K562 (cell line): Measurements from ENCODE around the gene PIGB. TPM values are rescaled to one million over a fixed set of nuclear protein-coding genes. Genes with fewer than 3 reads are reported as not detected.
A peak's percentile ranks its signal among the peaks of the same experiment; 100 is the strongest.

Source experiments
- ADNP ChIP-seq: fragments of 200-800 bp; sonication (Bioruptor generic); IDR thresholded peaks from 2 replicates; pipeline ENCODE4 v1.6.1; 2016; ENCODE audit warnings: missing genetic modification characterization, missing compliant biosample characterization
- ARHGAP35 ChIP-seq: fragments of 450-650 bp; IDR thresholded peaks from 2 replicates; pipeline ENCODE4 v1.6.1; 2018; ENCODE audit not compliant: partially characterized antibody
- CHD4 ChIP-seq: fragments of 200-600 bp; sonication (generic); IDR thresholded peaks from 3 replicates; pipeline ENCODE4 v1.6.1; 2012; ENCODE audit warnings: low read depth, mild to moderate bottlenecking, mixed read lengths, low read length, inconsistent platforms; ENCODE audit not compliant: insufficient read depth, insufficient replicate concordance, poor library complexity, severe bottlenecking
- CTCFL ChIP-seq: IDR thresholded peaks from 2 replicates; pipeline ENCODE4 v1.6.1; 2011; ENCODE audit warnings: borderline replicate concordance, low read depth, mild to moderate bottlenecking, moderate library complexity, low read length; ENCODE audit not compliant: insufficient read depth, poor library complexity, severe bottlenecking
- HNRNPH1 ChIP-seq: fragments of 200-400 bp; formaldehyde crosslinking; optimal IDR thresholded peaks from 2 replicates; pipeline ENCODE3; 2017; ENCODE audit warnings: low read depth, mild to moderate bottlenecking, low read length, moderate library complexity
- ILF3 ChIP-seq: fragments of 450-650 bp; IDR thresholded peaks from 2 replicates; pipeline ENCODE4 v1.6.1; 2018; ENCODE audit warnings: antibody characterized with exemption, mild to moderate bottlenecking, moderate library complexity, borderline replicate concordance
- NEUROD1 ChIP-seq: fragments of 150-350 bp; IDR thresholded peaks from 2 replicates; pipeline ENCODE4 v1.6.1; 2014; ENCODE audit warnings: borderline replicate concordance, low read length, low read depth; ENCODE audit not compliant: partially characterized antibody
- NFXL1 ChIP-seq: fragments of 450-650 bp; formaldehyde crosslinking; IDR thresholded peaks from 2 replicates; pipeline ENCODE4 v1.4.0; 2021; ENCODE audit warnings: mild to moderate bottlenecking
- NR0B1 ChIP-seq: fragments of 450-650 bp; IDR thresholded peaks from one replicate; pipeline ENCODE4 v1.6.1; 2018; ENCODE audit warnings: mild to moderate bottlenecking, moderate library complexity; ENCODE audit not compliant: partially characterized antibody
- PHF8 ChIP-seq: fragments of 200-600 bp; sonication (generic); IDR thresholded peaks from 2 replicates; pipeline ENCODE4 v1.6.1; 2012; ENCODE audit warnings: mixed run types, mild to moderate bottlenecking, inconsistent platforms, low read length, moderate library complexity, borderline replicate concordance
- SMAD3 ChIP-seq: fragments of 450-650 bp; formaldehyde crosslinking; conservative IDR thresholded peaks from 2 replicates; pipeline ENCODE4 v1.4.0; 2020; ENCODE audit warnings: mild to moderate bottlenecking
- SMARCE1 ChIP-seq: fragments of 450-650 bp; IDR thresholded peaks from 2 replicates; pipeline ENCODE4 v1.7.1; 2016; ENCODE audit warnings: mild to moderate bottlenecking
- TSC22D4 ChIP-seq: fragments of 450-650 bp; IDR thresholded peaks from 2 replicates; pipeline ENCODE4 v1.6.1; 2016; ENCODE audit warnings: missing genetic modification characterization, missing biosample characterization, control low read depth
- ZC3H4 ChIP-seq: sonication (generic); formaldehyde crosslinking; IDR thresholded peaks from 2 replicates; pipeline ENCODE4 v1.9.0; 2021; ENCODE audit warnings: missing genetic modification reagents, borderline replicate concordance
- ZNF408 ChIP-seq: fragments of 250-450 bp; sonication (Bioruptor Pico); IDR thresholded peaks from 2 replicates; pipeline ENCODE4 v1.4.0; 2020; ENCODE audit warnings: low read depth, mild to moderate bottlenecking, moderate library complexity
- polyA plus RNA-seq, 8 experiments: library from polyadenylated mRNA; depleted of rRNA in 4 of 8; stranded (reverse) in 5 of 8; unstranded in 3 of 8; fragments of >200 nt; fragmentation: Nextera tagmentation in 2 of 8; fragmentation: Illumina TruSeq in 1 of 8; extraction: Ambion mirVana in 2 of 8; extraction: Trizol in 1 of 8; gene quantifications; 2 replicates each; pipeline versions ENCODE4 v1.2.1 to v1.2.3, GENCODE V29; 2011 to 2014; ENCODE audit warnings: inconsistent platforms in 1 of 8, missing spikeins in 1 of 8
- total RNA-seq, 7 experiments: library from RNA; depleted of rRNA in 6 of 7; stranded (reverse); fragments of >200 nt in 6 of 7; fragmentation: Illumina TruSeq in 2 of 7; extraction: Trizol in 2 of 7; gene quantifications; 2 replicates each; pipeline versions ENCODE4 v1.2.1 to v1.2.3, GENCODE V29; 2011 to 2021; ENCODE audit warnings: low replicate concordance in 1 of 7
- TF ChIP-seq, protein P1 (sequence below): sonication (generic); formaldehyde crosslinking; IDR thresholded peaks from 2 replicates; pipeline ENCODE4 v1.8.1; 2023; ENCODE audit warnings: mild to moderate bottlenecking, missing genetic modification reagents
- TF ChIP-seq, protein P2 (sequence below): fragments of 250-450 bp; sonication (Bioruptor Pico); IDR thresholded peaks from 2 replicates; pipeline ENCODE4 v1.8.0; 2022; ENCODE audit warnings: inconsistent platforms, mild to moderate bottlenecking, moderate library complexity, borderline replicate concordance
- TF ChIP-seq, protein P3 (sequence below): fragments of 450-650 bp; IDR thresholded peaks from 2 replicates; pipeline ENCODE4 v1.6.1; 2016; ENCODE audit warnings: low read depth, mild to moderate bottlenecking, moderate library complexity

PIGB gene
- total and polyA plus RNA-seq, 9 of the 15 experiments (the other 6 are each of a cell fraction or from before 2014, with no cell fraction given): 9.9 to 32.3 (median 18.2) TPM

DNA sequence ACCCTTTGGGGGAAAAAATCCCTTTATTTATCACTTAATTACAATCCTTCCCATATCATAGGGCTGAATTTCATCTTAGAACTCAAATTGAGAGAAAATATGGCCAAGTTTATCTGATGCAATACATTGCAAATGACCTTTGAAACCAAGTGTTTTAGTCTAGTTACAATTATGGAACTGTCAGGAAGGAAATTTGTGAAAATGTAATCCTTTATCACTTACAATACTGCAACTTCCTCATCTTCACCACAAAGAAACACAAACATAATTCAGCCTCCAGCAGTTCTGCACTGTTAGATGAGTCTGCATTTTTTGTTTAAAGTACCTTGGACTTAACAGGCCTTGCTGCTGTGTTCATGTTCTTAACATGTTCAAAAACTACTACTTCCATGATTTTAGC, 84.5 kb downstream of the PIGB start (continued):
- no peak for TF ChIP-seq CTCFL
- no peak for TF ChIP-seq ILF3
- TF ChIP-seq, protein P1, sequence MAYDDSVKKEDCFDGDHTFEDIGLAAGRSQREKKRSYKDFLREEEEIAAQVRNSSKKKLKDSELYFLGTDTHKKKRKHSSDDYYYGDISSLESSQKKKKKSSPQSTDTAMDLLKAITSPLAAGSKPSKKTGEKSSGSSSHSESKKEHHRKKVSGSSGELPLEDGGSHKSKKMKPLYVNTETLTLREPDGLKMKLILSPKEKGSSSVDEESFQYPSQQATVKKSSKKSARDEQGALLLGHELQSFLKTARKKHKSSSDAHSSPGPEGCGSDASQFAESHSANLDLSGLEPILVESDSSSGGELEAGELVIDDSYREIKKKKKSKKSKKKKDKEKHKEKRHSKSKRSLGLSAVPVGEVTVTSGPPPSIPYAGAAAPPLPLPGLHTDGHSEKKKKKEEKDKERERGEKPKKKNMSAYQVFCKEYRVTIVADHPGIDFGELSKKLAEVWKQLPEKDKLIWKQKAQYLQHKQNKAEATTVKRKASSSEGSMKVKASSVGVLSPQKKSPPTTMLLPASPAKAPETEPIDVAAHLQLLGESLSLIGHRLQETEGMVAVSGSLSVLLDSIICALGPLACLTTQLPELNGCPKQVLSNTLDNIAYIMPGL: no peak
- no peak for TF ChIP-seq ADNP (tag)
- TF ChIP-seq HNRNPH1: no peak
- TF ChIP-seq SMAD3 (CRISPR knock-in tag): no peak
- TF ChIP-seq NEUROD1: no peak
- no peak for TF ChIP-seq ZNF408 (CRISPR knock-in tag)
- TF ChIP-seq, protein P2, sequence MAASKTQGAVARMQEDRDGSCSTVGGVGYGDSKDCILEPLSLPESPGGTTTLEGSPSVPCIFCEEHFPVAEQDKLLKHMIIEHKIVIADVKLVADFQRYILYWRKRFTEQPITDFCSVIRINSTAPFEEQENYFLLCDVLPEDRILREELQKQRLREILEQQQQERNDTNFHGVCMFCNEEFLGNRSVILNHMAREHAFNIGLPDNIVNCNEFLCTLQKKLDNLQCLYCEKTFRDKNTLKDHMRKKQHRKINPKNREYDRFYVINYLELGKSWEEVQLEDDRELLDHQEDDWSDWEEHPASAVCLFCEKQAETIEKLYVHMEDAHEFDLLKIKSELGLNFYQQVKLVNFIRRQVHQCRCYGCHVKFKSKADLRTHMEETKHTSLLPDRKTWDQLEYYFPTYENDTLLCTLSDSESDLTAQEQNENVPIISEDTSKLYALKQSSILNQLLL (CRISPR knock-in tag): no peak
- no peak for TF ChIP-seq ARHGAP35
- no peak for TF ChIP-seq TSC22D4
- TF ChIP-seq, protein P3, sequence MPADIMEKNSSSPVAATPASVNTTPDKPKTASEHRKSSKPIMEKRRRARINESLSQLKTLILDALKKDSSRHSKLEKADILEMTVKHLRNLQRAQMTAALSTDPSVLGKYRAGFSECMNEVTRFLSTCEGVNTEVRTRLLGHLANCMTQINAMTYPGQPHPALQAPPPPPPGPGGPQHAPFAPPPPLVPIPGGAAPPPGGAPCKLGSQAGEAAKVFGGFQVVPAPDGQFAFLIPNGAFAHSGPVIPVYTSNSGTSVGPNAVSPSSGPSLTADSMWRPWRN: no peak; the same call in 1 of the 2 replicates
- no peak for TF ChIP-seq NR0B1
- no peak for TF ChIP-seq CHD4
- no peak for TF ChIP-seq ZC3H4 (CRISPR knock-in tag)
- peak; percentile 82 for TF ChIP-seq SMARCE1
- no peak for TF ChIP-seq PHF8
- no peak for TF ChIP-seq NFXL1 (CRISPR knock-in tag)
